Stimulated activated CD4-positive, alpha-beta T cell treated with anti-CD3 and anti-CD28 coated beads, Interleukin-1b, Interleukin-23, amount 100 ng/mL, for 1 hour (primary cell): ENCODE measurements around the gene KANK4.

Source experiments
- DNase-seq, 2 donors: peaks; one replicate each; pipeline ENCODE4 v3.0.0-alpha.2; 2020; ENCODE audit warnings: low read depth in 2 of 2

Gene KANK4

GRCh38 chr1:62336995-62337705 is 17.9 kb upstream of the KANK4 start:
- DNase-seq = no peak

- no peak for DNase-seq
These were observed 17.4 kb upstream of the KANK4 start for GRCh38 chr1:62336638-62336994.

GRCh38 chr1:62335656-62336055 is 16.4 kb upstream of the KANK4 start:
- DNase-seq = no peak

GRCh38 chr1:62334434-62334985 is 15.3 kb upstream of the KANK4 start:
- DNase-seq = no peak

GRCh38 chr1:62333441-62333840 is 14.2 kb upstream of the KANK4 start:
- DNase-seq = no peak

GRCh38 chr1:62327360-62328055 is 8.3 kb upstream of the KANK4 start:
- DNase-seq = no peak

- no peak for DNase-seq
These were observed 6.4 kb upstream of the KANK4 start for GRCh38 chr1:62325681-62326080.

- DNase-seq = no peak
These were observed 5.8 kb upstream of the KANK4 start for GRCh38 chr1:62325081-62325480.

GRCh38 chr1:62321446-62321845 is 2.2 kb upstream of the KANK4 start:
- no peak for DNase-seq

- DNase-seq = no peak
These were observed 896 bp downstream of the KANK4 start for GRCh38 chr1:62318320-62318755.

GRCh38 chr1:62317021-62317768 is 2.0 kb downstream of the KANK4 start:
- DNase-seq = no peak

- DNase-seq = no peak
These were observed 3.1 kb downstream of the KANK4 start for GRCh38 chr1:62316135-62316534.

- no peak for DNase-seq
These were observed 3.8 kb downstream of the KANK4 start for GRCh38 chr1:62315387-62315786.

GRCh38 chr1:62314454-62315350 is 4.5 kb downstream of the KANK4 start:
- DNase-seq = no peak

GRCh38 chr1:62312698-62313097 is 6.5 kb downstream of the KANK4 start:
- no peak for DNase-seq

GRCh38 chr1:62311473-62311943 is 7.7 kb downstream of the KANK4 start:
- DNase-seq = no peak

- DNase-seq = no peak
These were observed 9.3 kb downstream of the KANK4 start for GRCh38 chr1:62309906-62310305.

- DNase-seq = no peak
These were observed 10.6 kb downstream of the KANK4 start for GRCh38 chr1:62308606-62309005.

- no peak for DNase-seq
These were observed 11.2 kb downstream of the KANK4 start for GRCh38 chr1:62307895-62308492.

- no peak for DNase-seq
These were observed 11.8 kb downstream of the KANK4 start for GRCh38 chr1:62307446-62307845.

- DNase-seq = no peak
These were observed 13.2 kb downstream of the KANK4 start for GRCh38 chr1:62306065-62306464.
